Measurements from ENCODE around the gene KLHL14.

The KLHL14 gene

DNA sequence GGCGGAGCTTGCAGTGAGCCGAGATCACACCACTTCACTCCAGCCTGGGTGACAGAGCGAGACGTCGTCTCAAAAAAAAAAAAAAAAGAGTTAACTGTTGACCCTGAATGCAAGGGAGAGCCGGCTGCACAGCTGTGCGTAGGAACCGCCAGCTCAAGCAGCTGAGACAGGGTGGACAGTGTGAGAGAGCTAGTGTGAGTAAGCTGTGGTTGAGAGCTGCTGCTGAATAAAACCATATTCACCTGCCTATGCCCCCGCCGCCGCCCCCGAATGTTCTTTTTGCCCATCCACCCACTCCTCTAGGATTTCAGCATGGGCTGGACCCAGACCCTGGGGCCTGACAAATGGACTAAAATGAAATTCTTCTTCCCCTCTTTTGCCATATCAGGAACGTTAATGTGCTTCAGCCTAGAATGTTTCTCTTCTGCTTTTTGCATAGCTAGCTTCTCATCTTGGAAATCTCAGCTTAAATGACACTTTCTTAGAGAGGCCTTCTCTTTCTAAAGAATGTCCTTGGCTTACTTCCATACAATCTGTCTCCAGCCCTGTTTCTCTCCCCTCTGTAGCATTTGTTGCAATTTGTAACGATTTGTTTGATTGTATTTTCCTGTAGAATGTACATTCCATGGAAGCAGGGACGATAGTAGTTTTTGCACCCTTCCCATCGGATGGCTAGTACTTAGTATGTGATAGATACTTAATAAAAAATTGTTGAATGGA, 142.7 kb downstream of the KLHL14 start:
- DNase-seq = no peak

- DNase-seq = no peak
Measured at GRCh38 chr18:32629292-32629691, 143.5 kb downstream of the KLHL14 start.

DNA sequence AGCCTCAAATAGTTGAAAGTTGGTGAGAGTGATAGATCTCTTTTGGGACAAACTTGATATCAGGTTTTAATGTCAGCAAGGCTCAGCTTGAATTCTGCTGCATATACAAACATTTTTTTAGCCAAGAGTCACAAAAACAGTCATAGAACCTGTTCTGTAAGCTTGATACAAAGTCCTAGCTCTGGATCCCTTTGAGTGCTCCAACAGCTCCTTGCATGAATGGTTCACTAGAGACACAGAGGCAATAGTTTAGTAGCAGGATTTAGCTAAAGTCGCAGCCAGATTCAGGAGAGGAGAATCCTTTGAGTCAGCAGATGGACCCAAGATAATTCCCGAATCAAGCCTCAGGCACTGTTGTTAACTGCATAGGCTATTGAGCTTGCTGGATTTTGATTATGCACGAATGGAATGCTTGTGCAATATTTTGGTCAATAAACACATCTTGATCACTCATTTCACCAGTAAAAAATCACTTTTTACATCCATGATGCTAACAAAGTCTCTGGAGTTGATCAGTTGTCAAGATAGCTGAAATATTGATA, 148.6 kb downstream of the KLHL14 start:
- DNase-seq = no peak

DNA sequence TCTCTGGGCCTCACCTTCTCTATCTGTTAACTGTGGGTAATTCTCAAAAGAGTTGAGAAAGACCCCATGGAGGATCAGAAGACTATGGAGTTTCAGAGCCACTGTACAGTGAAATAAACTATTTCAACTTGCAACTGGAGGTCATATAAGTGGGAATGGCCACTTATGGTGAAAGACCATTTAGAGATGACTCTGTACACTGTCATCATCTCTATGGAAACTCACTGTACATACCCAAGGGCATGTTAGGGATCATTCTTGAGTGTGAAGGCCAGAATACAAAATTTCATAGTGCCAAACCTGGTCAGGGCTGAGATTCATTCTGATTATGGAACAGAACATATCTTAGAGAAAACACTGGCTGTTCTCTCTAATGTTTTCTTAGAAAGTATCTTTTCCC, 149.3 kb downstream of the KLHL14 start:
- no peak for DNase-seq
